MM.1S (cell line): Measurements from ENCODE around the gene ADAMTS3.

Source experiments
- DNase-seq: peaks from one replicate; pipeline ENCODE4 v3.0.0-alpha.2; 2015
- H2AFZ ChIP-seq: fragments of 300-600 bp; sonication (generic); 2 replicates; pipeline ENCODE4 v1.6.0; 2016; ENCODE audit warnings: antibody characterized with exemption, low read length
- H3F3A ChIP-seq: fragments of 300-600 bp; sonication (generic); 2 replicates; pipeline ENCODE4 v1.6.1; 2016; ENCODE audit warnings: mild to moderate bottlenecking, antibody characterized with exemption, low read length, moderate library complexity, mixed read lengths; ENCODE audit not compliant: insufficient read depth
- H3K27ac ChIP-seq: fragments of 300-600 bp; sonication (generic); 2 replicates; pipeline ENCODE4 v1.5.1; 2016; ENCODE audit warnings: mild to moderate bottlenecking, low read length
- H3K27me3 ChIP-seq: fragments of 300-600 bp; sonication (generic); replicated peaks from 2 replicates; pipeline ENCODE4 v1.6.0; 2016; ENCODE audit warnings: low read length; ENCODE audit not compliant: insufficient read depth
- H3K36me3 ChIP-seq: fragments of 300-600 bp; sonication (generic); replicated peaks from 2 replicates; pipeline ENCODE4 v1.6.1; 2016; ENCODE audit warnings: mild to moderate bottlenecking, low read length, mixed read lengths; ENCODE audit not compliant: insufficient read depth
- H3K4me1 ChIP-seq: fragments of 300-600 bp; sonication (generic); 2 replicates; pipeline ENCODE4 v1.6.1; 2016; ENCODE audit warnings: low read length, mixed read lengths
- H3K4me2 ChIP-seq: fragments of 300-600 bp; sonication (generic); 2 replicates; pipeline ENCODE4 v1.6.0; 2016; ENCODE audit warnings: low read depth, low read length
- H3K4me3 ChIP-seq: fragments of 300-600 bp; sonication (generic); 2 replicates; pipeline ENCODE4 v1.5.1; 2016; ENCODE audit warnings: low read length, mixed read lengths
- H3K79me2 ChIP-seq: fragments of 300-600 bp; sonication (generic); 2 replicates; pipeline ENCODE4 v1.6.1; 2016; ENCODE audit warnings: mixed run types, low read length, mixed read lengths
- H3K9ac ChIP-seq: fragments of 300-600 bp; sonication (generic); 2 replicates; pipeline ENCODE4 v1.6.1; 2016; ENCODE audit warnings: low read length, mixed read lengths
- H3K9me2 ChIP-seq: fragments of 300-600 bp; sonication (generic); replicated peaks from 2 replicates; pipeline ENCODE4 v1.6.1; 2016; ENCODE audit warnings: mild to moderate bottlenecking, low read length, mixed read lengths; ENCODE audit not compliant: insufficient read depth
- H3K9me3 ChIP-seq: fragments of 300-600 bp; sonication (generic); replicated peaks from 2 replicates; pipeline ENCODE4 v1.6.1; 2016; ENCODE audit warnings: mild to moderate bottlenecking, low read length, mixed read lengths; ENCODE audit not compliant: insufficient read depth
- H4K20me1 ChIP-seq: fragments of 300-600 bp; sonication (generic); 2 replicates; pipeline ENCODE4 v1.6.1; 2016; ENCODE audit warnings: mild to moderate bottlenecking, low read length, moderate library complexity, mixed read lengths; ENCODE audit not compliant: insufficient read depth
- EZH2 ChIP-seq: fragments of 300-600 bp; sonication (generic); optimal IDR thresholded peaks from 2 replicates; pipeline ENCODE3; 2017; ENCODE audit warnings: low read depth, mild to moderate bottlenecking, antibody characterized with exemption, low read length, mixed read lengths
- EZH2phosphoT487 ChIP-seq: fragments of 300-600 bp; sonication (generic); IDR thresholded peaks from 2 replicates; pipeline ENCODE4 v1.6.1; 2018; ENCODE audit warnings: antibody characterized with exemption, low read length
- TF ChIP-seq, protein P1 (sequence below): fragments of 300-600 bp; sonication (generic); IDR thresholded peaks from 2 replicates; pipeline ENCODE4 v1.5.1; 2016; ENCODE audit warnings: antibody characterized with exemption, low read length, mixed read lengths

The ADAMTS3 gene

DNA sequence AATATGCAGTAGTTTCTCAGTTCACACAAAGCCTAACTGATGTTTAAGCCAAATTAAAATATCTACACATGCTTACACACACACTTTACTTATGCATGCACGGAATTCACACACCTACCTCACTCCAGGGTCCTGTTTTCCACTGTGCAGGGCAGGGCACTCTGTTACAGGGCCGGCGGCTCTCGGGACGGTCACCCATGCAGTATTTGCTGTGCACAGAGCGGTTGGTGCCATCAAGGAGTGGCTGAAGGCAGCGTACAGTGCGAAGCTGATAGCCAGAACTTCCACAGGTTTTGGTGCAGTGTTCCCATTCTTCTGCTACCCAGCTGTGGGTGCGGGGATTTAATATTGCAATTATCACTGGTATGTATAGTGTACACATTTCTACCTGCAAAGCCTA lies 278.3 kb downstream of the ADAMTS3 start:
- Histone ChIP-seq H3K9ac (no peak overlapping the region), H4K20me1 (no peaks in the 10 kb centered on the region), H3K4me2 (no peak overlapping the region), H2AFZ (no peak overlapping the region), H3K4me1 (no peaks in the 10 kb centered on the region), H3F3A (no peaks in the 10 kb centered on the region), H3K4me3 (no peak overlapping the region), H3K27me3 (no peaks in the 10 kb centered on the region), H3K36me3 (no peaks in the 10 kb centered on the region), H3K79me2 (no peaks in the 10 kb centered on the region), H3K27ac (no peak overlapping the region), H3K9me2 (no peaks in the 10 kb centered on the region), H3K9me3 (no peaks in the 10 kb centered on the region)
- no peak for TF ChIP-seq EZH2phosphoT487
- TF ChIP-seq, protein P1, sequence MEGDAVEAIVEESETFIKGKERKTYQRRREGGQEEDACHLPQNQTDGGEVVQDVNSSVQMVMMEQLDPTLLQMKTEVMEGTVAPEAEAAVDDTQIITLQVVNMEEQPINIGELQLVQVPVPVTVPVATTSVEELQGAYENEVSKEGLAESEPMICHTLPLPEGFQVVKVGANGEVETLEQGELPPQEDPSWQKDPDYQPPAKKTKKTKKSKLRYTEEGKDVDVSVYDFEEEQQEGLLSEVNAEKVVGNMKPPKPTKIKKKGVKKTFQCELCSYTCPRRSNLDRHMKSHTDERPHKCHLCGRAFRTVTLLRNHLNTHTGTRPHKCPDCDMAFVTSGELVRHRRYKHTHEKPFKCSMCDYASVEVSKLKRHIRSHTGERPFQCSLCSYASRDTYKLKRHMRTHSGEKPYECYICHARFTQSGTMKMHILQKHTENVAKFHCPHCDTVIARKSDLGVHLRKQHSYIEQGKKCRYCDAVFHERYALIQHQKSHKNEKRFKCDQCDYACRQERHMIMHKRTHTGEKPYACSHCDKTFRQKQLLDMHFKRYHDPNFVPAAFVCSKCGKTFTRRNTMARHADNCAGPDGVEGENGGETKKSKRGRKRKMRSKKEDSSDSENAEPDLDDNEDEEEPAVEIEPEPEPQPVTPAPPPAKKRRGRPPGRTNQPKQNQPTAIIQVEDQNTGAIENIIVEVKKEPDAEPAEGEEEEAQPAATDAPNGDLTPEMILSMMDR = no peak
- no peak for TF ChIP-seq EZH2
- no peak for DNase-seq

DNA sequence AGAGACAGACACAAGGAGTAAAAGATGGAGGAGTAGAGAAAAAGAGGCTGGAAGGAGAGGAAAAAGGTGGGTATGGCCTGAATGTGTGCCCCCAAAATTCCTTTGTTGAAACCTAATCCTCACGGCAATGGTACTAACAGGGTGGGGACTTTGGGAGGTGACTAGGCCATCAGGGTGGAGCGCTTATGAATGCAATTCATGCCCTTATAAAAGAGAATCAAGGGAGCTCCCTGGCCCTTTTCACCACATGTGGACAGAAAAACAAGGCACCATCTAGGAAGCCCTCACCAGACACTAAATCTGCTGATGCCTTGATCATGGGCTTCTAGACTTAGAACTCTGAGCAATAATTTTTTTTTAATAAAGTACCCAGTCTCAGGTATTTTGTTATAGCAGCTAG lies 282.1 kb downstream of the ADAMTS3 start:
- Histone ChIP-seq H3K9ac (no peak overlapping the region), H3K27ac (no peak overlapping the region), H3K4me2 (no peak overlapping the region), H4K20me1 (no peaks in the 10 kb centered on the region), H3K9me2 (no peaks in the 10 kb centered on the region), H3K9me3 (no peaks in the 10 kb centered on the region), H3K36me3 (no peaks in the 10 kb centered on the region), H3F3A (no peaks in the 10 kb centered on the region), H3K4me1 (no peaks in the 10 kb centered on the region), H2AFZ (no peak overlapping the region), H3K27me3 (no peaks in the 10 kb centered on the region), H3K79me2 (no peaks in the 10 kb centered on the region), H3K4me3 (no peak overlapping the region)
- no peak for DNase-seq
- TF ChIP-seq EZH2 (no peak), EZH2phosphoT487 (no peak)
- TF ChIP-seq, protein P1 = no peak

DNA sequence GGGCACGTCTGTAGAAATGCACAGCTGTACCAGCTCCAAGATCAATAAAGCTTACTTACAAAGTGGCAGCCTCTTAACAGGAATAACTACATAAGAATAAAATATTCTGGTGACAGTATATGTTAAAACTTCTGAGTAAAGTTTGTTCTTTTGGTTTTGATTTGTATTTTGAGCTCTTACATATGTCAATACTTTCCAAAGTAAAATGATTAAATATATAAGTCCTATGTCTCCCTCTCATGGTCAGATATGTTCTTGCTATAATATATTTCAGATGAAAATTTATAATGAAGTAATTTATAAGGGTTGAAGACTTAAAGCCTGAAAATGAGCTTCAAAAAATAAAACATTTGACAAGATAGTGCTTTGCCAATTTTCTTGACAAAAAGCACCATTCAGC lies 282.8 kb downstream of the ADAMTS3 start:
- Histone ChIP-seq H3F3A (no peaks in the 10 kb centered on the region), H3K4me3 (no peak overlapping the region), H4K20me1 (no peaks in the 10 kb centered on the region), H3K27me3 (no peaks in the 10 kb centered on the region), H3K27ac (no peak overlapping the region), H3K36me3 (no peaks in the 10 kb centered on the region), H3K79me2 (no peaks in the 10 kb centered on the region), H3K4me1 (no peaks in the 10 kb centered on the region), H2AFZ (no peak overlapping the region), H3K4me2 (no peak overlapping the region), H3K9ac (no peak overlapping the region), H3K9me2 (no peaks in the 10 kb centered on the region), H3K9me3 (no peaks in the 10 kb centered on the region)
- TF ChIP-seq, protein P1 = peak; percentile 25
- no peak for TF ChIP-seq EZH2phosphoT487
- peak; percentile 23 for DNase-seq

DNA sequence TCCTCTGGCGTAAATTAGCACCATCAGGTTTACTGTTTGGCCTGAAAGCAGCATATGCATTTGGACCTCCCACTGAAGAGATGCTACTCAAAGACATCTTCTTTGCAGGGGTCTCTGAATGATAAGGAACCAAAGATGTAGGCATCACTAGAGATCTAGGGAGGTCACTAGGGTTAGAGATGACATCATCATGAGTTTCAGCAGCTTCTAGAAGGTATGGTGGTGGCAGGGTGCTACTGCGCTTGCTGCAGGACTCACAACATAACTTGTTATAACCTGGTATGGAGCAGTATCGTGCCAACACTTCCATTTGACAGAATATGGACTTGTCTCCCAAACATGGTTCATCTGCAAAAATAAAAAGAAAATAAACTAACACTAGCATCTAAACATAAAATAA lies 285.7 kb downstream of the ADAMTS3 start:
- Histone ChIP-seq H3K9me2 (no peaks in the 10 kb centered on the region), H3F3A (no peaks in the 10 kb centered on the region), H4K20me1 (no peaks in the 10 kb centered on the region), H3K4me1 (no peaks in the 10 kb centered on the region), H2AFZ (no peak overlapping the region), H3K27me3 (no peaks in the 10 kb centered on the region), H3K36me3 (no peaks in the 10 kb centered on the region), H3K4me2 (no peak overlapping the region), H3K4me3 (no peak overlapping the region), H3K27ac (no peak overlapping the region), H3K9me3 (no peaks in the 10 kb centered on the region), H3K9ac (no peak overlapping the region), H3K79me2 (no peaks in the 10 kb centered on the region)
- TF ChIP-seq EZH2 = no peak
- TF ChIP-seq, protein P1 = no peak
- TF ChIP-seq EZH2phosphoT487 = no peak
- DNase-seq = no peak
